Measurements from ENCODE around the gene PCDHGA1.
"Not testable (repeated sequence)": the region's sequence is repeated elsewhere in the genome, so short reads cannot be mapped to it uniquely, and the experiment has no call there.

Gene PCDHGA1

DNA sequence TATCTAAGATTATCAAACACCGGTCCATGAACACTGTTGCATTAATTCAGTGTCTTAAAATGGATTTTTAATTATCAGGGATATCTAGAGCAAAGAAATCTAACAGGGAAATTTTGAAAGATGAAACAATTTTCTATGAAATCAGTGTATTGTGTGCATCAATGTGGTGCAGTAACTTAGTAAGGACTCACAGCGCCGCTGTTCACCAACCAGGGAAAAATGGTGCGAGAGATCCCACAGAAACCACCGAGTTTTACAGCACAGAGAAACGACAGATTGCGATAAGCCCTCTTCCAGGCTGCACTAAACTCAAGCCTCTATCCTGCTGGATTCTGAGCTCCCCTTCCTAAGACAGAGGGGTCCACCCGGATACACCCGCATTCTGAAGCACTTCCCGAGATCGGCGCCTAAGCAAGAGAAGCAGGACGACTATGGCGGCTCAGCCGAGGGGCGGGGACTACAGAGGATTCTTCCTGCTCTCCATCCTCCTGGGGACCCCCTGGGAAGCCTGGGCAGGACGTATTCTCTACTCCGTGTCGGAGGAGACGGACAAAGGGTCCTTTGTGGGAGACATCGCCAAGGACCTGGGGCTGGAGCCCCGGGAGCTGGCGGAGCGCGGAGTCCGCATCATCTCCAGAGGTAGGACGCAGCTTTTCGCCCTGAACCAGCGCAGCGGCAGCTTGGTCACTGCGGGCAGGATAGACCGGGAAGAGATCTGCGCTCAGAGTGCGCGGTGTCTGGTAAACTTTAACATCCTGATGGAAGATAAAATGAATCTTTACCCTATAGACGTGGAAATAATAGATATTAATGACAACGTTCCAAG, 52.4 kb downstream of the PCDHGA1 start, which contains the start of gene PCDHGA7:
Gene PCDHGA7 (plus strand): TSS at position 274 of the 826 bp plus-strand sequence. CDS start 158 bp downstream, at position 432.
- DNase-seq: no peak

DNA sequence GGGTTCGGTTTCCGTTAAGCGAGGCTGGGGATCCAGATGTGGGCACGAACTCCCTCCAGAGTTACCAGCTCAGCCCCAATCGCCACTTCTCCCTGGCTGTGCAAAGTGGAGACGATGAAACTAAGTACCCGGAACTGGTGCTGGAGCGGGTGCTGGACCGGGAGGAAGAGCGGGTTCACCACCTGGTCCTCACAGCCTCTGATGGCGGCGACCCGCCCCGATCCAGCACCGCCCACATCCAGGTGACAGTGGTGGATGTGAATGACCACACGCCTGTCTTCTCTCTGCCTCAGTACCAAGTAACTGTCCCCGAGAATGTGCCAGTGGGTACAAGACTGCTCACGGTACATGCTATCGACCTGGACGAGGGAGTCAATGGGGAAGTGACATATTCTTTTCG, 53.0 kb downstream of the PCDHGA1 start:
- no peak for DNase-seq

DNA sequence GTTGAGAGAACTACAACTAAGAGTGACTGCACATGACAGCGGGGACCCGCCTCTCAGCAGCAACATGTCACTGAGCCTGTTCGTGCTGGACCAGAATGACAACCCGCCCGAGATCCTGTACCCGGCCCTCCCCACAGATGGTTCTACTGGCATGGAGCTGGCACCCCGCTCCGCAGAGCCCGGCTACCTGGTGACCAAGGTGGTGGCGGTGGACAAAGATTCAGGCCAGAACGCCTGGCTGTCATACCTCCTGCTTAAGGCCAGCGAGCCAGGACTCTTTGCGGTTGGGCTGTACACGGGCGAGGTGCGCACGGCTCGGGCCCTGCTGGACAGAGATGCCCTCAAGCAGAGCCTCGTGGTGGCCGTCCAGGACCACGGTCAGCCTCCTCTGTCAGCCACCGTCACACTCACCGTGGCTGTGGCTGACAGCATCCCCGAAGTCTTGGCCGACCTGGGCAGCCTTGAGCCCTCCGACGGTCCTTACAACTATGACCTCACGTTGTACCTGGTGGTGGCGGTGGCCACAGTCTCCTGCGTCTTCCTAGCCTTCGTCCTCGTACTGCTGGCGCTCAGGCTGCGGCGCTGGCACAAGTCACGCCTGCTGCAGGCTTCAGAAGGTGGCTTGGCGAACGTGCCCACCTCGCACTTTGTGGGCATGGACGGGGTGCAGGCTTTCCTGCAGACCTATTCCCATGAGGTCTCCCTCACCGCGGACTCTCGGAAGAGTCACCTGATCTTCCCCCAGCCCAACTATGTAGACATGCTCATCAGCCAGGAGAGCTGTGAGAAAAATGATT, 54.4 kb downstream of the PCDHGA1 start:
- no peak for DNase-seq

DNA sequence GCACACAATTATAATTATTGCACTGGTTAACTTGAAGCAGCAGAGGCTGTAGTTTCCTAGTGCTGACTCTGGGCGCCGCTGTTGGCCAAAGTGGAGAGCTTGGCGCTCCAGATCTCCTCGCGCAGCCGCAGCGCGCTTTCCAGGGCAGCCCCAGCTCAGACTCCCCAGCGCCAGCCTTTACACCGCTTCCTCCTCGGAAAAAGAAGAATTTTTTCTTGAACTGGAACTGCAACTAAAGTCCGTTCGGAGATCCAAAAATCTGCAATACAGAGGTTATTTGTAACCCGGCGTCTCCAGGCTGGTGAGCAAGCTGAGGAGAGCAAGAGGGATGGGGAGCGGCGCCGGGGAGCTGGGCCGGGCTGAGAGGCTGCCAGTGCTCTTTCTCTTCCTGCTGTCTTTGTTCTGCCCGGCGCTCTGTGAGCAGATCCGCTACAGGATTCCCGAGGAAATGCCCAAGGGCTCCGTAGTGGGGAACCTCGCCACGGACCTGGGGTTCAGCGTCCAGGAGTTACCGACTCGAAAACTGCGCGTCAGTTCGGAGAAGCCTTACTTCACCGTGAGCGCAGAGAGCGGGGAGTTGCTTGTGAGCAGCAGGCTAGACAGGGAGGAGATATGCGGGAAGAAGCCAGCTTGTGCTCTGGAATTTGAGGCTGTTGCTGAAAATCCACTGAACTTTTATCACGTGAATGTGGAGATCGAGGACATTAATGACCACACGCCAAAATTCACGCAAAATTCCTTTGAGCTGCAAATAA, 57.4 kb downstream of the PCDHGA1 start, which contains the start of gene PCDHGB4:
Gene PCDHGB4 (plus strand): TSS at position 142 of the 755 bp plus-strand sequence. CDS start 187 bp downstream, at position 329.
- DNase-seq: not testable (repeated sequence)

DNA sequence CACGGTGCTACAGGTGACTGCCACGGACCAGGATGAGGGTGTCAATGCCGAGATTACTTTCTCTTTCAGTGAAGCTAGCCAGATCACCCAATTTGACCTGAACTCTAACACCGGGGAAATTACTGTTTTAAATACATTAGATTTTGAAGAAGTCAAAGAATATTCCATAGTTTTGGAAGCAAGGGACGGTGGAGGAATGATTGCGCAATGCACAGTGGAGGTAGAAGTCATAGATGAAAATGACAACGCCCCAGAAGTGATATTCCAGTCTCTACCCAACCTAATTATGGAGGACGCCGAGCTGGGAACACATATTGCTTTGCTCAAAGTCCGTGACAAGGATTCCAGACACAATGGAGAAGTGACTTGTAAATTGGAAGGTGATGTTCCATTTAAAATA, 58.3 kb downstream of the PCDHGA1 start:
- no peak for DNase-seq

DNA sequence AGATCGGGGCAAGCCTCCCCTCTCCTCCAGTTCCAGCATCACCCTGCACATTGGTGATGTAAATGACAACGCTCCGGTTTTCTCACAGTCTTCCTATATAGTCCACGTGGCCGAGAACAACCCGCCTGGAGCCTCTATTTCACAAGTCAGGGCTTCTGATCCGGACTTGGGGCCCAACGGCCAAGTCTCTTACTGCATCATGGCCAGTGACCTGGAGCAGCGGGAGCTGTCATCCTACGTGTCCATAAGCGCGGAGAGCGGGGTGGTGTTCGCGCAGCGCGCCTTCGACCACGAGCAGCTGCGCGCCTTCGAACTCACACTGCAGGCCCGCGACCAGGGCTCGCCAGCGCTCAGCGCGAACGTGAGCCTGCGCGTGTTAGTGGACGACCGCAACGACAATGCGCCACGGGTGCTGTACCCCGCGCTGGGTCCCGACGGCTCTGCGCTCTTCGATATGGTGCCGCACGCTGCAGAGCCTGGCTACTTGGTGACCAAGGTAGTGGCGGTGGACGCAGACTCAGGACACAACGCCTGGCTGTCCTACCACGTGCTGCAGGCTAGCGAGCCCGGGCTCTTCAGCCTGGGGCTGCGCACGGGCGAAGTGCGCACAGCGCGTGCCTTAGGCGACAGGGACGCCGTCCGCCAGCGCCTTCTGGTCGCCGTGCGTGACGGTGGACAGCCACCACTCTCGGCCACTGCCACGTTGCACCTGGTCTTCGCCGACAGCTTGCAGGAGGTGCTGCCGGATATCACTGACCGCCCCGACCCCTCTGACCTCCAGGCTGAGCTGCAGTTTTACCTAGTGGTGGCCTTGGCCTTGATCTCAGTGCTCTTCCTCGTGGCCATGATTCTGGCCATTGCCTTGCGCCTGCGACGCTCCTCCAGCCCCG, 59.1 kb downstream of the PCDHGA1 start:
- no peak for DNase-seq

DNA sequence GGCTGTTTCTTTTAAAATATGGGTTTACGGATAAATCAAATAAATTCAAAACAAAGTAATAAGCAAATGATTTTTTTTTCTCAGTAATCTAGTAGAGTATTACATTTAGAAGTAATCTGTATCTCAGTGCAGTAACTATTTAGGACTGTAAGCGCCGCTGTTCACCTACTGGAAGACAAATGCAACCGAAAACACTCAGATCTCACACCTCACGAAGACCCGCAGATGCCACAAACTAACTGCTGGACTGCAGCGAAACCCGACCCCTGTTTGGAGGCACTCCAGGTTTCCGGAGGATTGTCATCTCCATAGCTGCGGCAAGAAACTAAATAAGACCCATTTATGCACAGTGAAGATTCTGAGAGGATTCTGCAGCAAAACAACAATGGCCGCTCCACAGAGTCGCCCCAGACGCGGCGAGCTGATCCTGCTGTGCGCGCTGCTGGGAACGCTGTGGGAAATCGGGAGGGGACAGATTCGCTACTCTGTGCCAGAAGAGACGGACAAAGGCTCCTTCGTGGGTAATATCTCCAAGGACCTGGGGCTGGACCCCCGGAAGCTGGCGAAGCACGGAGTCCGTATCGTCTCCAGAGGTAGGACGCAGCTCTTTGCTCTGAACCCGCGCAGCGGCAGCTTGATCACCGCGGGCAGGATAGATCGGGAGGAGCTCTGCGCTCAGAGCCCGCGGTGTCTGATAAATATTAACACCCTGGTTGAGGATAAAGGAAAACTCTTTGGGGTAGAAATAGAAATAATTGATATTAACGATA, 62.3 kb downstream of the PCDHGA1 start, which contains the start of gene PCDHGA8:
Gene PCDHGA8 (plus strand): TSS at position 205 of the 770 bp plus-strand sequence. CDS start 181 bp downstream, at position 386.
- no peak for DNase-seq

DNA sequence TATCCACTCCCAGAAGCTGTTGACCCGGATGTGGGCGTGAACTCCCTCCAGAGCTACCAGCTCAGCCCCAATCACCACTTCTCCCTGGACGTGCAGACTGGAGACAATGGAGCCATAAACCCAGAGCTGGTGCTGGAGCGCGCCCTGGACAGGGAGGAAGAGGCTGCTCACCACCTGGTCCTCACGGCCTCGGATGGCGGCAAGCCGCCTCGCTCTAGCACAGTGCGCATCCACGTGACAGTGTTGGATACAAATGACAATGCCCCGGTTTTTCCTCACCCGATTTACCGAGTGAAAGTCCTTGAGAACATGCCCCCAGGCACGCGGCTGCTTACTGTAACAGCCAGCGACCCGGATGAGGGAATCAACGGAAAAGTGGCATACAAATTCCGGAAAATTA, 63.0 kb downstream of the PCDHGA1 start:
- no peak for DNase-seq

DNA sequence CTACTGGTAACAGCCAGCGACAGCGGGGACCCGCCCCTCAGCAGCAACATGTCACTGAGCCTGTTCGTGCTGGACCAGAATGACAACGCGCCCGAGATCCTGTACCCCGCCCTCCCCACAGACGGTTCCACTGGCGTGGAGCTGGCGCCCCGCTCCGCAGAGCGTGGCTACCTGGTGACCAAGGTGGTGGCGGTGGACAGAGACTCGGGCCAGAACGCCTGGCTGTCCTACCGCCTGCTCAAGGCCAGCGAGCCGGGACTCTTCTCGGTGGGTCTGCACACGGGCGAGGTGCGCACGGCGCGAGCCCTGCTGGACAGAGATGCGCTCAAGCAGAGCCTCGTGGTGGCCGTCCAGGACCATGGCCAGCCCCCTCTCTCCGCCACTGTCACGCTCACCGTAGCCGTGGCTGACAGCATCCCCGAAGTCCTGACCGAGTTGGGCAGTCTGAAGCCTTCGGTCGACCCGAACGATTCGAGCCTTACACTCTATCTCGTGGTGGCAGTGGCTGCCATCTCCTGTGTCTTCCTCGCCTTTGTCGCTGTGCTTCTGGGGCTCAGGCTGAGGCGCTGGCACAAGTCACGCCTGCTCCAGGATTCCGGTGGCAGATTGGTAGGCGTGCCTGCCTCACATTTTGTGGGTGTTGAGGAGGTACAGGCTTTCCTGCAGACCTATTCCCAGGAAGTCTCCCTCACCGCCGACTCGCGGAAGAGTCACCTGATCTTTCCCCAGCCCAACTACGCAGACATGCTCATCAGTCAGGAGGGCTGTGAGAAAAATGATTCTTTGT, 64.3 kb downstream of the PCDHGA1 start:
- DNase-seq: not testable (repeated sequence)

DNA sequence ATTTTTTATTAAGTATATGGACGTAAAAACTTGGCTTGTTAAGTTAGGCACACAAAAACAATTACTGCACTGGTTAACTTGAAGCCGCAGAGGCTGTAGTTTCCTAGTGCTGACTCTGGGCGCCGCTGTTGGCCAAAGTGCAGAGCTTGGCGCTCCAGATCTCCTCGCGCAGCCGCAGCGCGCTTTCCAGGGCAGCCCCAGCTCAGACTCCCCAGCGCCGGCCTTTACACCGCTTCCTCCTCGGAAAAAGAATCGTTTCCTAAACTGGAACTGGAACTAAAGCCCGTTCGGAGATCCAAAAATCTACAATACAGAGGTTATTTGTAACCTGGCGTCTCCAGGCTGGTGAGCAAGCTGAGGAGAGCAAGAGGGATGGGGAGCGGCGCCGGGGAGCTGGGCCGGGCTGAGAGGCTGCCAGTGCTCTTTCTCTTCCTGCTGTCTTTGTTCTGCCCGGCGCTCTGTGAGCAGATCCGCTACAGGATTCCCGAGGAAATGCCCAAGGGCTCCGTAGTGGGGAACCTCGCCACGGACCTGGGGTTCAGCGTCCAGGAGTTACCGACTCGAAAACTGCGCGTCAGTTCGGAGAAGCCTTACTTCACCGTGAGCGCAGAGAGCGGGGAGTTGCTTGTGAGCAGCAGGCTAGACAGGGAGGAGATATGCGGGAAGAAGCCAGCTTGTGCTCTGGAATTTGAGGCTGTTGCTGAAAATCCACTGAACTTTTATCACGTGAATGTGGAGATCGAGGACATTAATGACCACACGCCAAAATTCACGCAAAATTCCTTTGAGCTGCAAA, 67.6 kb downstream of the PCDHGA1 start, which contains the start of gene PCDHGB5:
Gene PCDHGB5 (plus strand): TSS at position 192 of the 796 bp plus-strand sequence. CDS start 181 bp downstream, at position 373.
- DNase-seq: not testable (repeated sequence)

DNA sequence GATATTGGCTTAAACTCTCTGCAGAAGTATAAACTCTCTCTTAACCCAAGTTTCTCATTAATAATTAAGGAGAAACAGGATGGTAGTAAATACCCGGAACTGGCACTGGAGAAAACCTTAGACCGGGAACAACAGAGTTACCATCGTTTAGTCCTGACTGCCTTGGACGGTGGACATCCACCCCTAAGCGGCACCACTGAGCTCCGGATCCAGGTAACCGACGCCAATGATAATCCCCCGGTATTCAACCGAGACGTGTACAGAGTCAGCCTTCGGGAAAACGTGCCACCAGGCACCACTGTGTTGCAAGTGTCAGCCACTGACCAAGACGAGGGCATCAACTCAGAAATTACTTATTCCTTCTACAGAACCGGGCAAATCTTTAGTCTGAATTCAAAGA, 68.3 kb downstream of the PCDHGA1 start:
- DNase-seq: no peak

DNA sequence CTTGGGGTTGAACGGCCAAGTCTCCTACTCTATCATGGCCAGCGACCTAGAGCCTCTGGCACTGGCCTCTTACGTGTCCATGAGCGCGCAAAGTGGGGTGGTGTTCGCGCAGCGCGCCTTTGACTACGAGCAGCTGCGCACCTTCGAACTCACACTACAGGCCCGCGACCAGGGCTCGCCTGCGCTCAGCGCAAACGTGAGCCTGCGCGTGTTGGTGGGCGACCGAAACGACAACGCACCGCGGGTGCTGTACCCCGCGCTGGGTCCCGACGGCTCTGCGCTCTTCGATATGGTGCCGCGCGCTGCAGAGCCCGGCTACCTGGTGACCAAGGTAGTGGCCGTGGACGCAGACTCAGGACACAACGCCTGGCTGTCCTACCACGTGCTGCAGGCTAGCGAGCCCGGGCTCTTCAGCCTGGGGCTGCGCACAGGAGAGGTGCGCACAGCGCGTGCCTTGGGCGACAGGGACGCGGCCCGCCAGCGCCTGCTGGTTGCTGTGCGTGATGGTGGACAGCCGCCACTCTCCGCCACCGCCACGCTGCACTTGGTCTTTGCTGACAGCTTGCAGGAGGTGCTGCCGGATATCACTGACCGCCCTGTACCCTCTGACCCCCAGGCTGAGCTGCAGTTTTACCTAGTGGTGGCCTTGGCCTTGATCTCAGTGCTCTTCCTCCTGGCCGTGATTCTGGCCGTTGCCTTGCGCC, 69.4 kb downstream of the PCDHGA1 start:
- DNase-seq: no peak

DNA sequence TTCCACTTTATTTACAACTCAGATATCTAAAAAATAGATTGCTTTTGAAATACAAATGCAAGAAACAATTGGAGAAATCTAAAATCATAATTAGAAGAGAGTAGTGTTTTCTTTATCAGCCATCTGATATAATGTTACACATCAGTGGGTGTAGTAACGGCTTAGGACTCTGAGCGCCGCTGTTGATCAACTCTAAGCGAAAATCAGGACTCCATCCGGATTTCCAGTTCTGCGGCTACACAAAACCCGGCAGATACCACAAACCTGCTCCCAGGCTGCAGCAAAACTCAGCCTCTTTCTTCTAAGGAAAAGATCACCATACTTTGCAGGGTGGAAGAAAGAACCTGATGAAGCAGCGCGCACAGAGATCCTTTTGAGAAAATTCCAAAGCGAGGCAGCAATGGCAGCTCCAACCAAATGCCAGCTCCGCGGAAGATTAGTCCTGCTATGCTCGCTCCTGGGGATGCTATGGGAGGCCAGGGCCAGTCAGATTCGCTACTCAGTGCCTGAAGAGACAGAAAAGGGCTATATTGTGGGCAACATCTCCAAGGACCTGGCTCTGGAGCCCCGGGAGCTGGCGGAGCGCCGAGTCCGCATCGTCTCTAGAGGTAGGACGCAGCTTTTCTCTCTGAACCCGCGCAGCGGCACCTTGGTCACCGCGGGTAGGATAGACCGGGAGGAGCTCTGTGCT, 72.4 kb downstream of the PCDHGA1 start, which contains the start of gene PCDHGA9:
Gene PCDHGA9 (plus strand): TSS at position 226 of the 691 bp plus-strand sequence. CDS start 175 bp downstream, at position 401.
- DNase-seq: peak in 2 of 51 donors; percentile 12 to 19

DNA sequence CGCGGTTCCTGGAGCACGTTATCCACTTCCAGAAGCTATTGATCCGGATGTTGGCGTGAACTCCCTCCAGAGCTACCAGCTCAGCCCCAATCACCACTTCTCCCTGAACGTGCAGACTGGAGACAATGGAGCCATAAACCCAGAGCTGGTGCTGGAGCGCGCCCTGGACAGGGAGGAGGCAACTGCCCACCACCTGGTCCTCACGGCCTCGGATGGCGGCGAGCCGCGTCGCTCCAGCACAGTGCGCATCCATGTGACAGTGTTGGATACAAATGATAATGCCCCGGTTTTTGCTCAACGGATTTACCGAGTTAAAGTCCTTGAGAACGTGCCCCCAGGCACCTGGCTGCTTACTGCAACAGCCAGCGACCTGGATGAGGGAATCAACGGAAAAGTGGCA, 73.1 kb downstream of the PCDHGA1 start:
- no peak for DNase-seq

DNA sequence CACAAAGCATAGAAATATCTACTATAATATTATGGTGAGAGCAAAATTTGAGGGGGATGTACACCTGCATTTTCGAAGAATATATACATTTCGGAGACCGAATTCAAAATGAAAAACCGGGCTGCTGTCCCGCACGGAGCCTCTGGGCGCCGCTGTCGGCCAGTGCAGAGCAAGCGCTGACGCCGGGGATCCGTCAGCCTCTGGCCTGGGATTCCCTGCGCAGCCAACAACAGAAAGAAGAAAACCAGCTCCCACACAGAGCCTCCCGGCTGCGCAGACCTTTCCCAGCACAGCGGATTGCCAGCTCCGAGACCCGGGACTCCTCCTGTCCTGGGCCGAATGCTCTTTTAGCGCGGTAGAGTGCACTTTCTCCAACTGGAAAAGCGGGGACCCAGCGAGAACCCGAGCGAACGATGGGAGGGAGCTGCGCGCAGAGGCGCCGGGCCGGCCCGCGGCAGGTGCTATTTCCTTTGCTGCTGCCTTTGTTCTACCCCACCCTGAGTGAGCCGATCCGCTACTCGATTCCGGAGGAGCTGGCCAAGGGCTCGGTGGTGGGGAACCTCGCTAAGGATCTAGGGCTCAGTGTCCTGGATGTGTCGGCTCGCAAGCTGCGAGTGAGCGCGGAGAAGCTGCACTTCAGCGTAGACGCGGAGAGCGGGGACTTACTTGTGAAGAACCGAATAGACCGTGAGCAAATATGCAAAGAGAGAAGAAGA, 77.6 kb downstream of the PCDHGA1 start, which contains the start of gene PCDHGB6:
Gene PCDHGB6 (plus strand): TSS at position 232 of the 716 bp plus-strand sequence. CDS start 182 bp downstream, at position 414.
- DNase-seq: peak in 1 of 51 donors; percentile 9
